ENCODE data around the gene GALNT13.

GALNT13 gene

GRCh38 chr2:154194909-154195643 is 323.4 kb downstream of the GALNT13 start:
- no peak overlapping the region for H2AFZ ChIP-seq (ENCODE audit: low read depth, low read length)
- H3K4me3 ChIP-seq (ENCODE audit: low read length) = no peak overlapping the region
- no peaks in the 10 kb centered on the region for H3K9me3 ChIP-seq (ENCODE audit: insufficient read depth, low read length)
- no peaks in the 10 kb centered on the region for H3K79me2 ChIP-seq (ENCODE audit: low read length)
- no peak overlapping the region for H3K4me2 ChIP-seq (ENCODE audit: low read length)
- H4K20me1 ChIP-seq (ENCODE audit: insufficient read depth, low read length) = no peaks in the 10 kb centered on the region
- no peak overlapping the region for H3K27ac ChIP-seq (ENCODE audit: low read length)
- H3K36me3 ChIP-seq (replicated peaks; ENCODE audit: low read depth, low read length) = no peaks in the 10 kb centered on the region
- H3K9ac ChIP-seq (ENCODE audit: low read length) = no peak overlapping the region
- H3K4me1 ChIP-seq (ENCODE audit: low read length) = no peaks in the 10 kb centered on the region
- no peak for TF ChIP-seq EZH2phosphoT487 (IDR thresholded peaks at IDR 0.05; ENCODE audit: low read depth)
- TF ChIP-seq, protein P1, sequence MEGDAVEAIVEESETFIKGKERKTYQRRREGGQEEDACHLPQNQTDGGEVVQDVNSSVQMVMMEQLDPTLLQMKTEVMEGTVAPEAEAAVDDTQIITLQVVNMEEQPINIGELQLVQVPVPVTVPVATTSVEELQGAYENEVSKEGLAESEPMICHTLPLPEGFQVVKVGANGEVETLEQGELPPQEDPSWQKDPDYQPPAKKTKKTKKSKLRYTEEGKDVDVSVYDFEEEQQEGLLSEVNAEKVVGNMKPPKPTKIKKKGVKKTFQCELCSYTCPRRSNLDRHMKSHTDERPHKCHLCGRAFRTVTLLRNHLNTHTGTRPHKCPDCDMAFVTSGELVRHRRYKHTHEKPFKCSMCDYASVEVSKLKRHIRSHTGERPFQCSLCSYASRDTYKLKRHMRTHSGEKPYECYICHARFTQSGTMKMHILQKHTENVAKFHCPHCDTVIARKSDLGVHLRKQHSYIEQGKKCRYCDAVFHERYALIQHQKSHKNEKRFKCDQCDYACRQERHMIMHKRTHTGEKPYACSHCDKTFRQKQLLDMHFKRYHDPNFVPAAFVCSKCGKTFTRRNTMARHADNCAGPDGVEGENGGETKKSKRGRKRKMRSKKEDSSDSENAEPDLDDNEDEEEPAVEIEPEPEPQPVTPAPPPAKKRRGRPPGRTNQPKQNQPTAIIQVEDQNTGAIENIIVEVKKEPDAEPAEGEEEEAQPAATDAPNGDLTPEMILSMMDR (IDR thresholded peaks at IDR 0.05; ENCODE audit: low read depth, low read length) = no peak
- no peaks in the 10 kb centered on the region for H3K27me3 ChIP-seq (ENCODE audit: low read depth, low read length)

GRCh38 chr2:154195644-154196195 is 324.0 kb downstream of the GALNT13 start:
- no peaks in the 10 kb centered on the region for H4K20me1 ChIP-seq (ENCODE audit: insufficient read depth, low read length)
- H3K27ac ChIP-seq (ENCODE audit: low read length) = no peak overlapping the region
- TF ChIP-seq, protein P1 (IDR thresholded peaks at IDR 0.05; ENCODE audit: low read depth, low read length) = no peak
- no peak for TF ChIP-seq EZH2phosphoT487 (IDR thresholded peaks at IDR 0.05; ENCODE audit: low read depth)

DNA sequence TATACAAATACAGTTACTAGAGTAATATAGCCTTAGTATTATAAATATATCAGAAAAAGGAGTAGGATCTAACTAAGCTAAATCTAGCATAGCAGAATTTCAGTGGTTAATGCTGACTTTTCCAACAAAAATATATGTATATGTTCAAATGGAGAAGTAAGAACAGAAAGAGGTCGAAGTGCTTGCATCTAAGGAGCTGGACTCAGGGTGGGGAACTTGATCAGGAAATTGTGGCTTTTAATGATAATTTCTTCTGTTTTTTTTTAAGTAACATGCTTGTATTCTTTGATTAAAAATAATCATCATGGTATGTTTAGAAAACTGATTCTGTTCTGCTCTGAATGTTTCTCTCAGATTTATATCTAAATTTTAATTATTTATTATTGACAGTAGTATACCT is 327.1 kb downstream of the GALNT13 start:
- no peak overlapping the region for H3K9ac ChIP-seq (ENCODE audit: low read length)
- no peak overlapping the region for H3K27ac ChIP-seq (ENCODE audit: low read length)
- H3K9me3 ChIP-seq (ENCODE audit: insufficient read depth, low read length) = no peaks in the 10 kb centered on the region
- no peak overlapping the region for H2AFZ ChIP-seq (ENCODE audit: low read depth, low read length)
- H3K4me3 ChIP-seq (ENCODE audit: low read length) = no peak overlapping the region
- no peaks in the 10 kb centered on the region for H4K20me1 ChIP-seq (ENCODE audit: insufficient read depth, low read length)
- H3K4me1 ChIP-seq (ENCODE audit: low read length) = no peaks in the 10 kb centered on the region
- H3K79me2 ChIP-seq (ENCODE audit: low read length) = no peaks in the 10 kb centered on the region
- TF ChIP-seq, protein P1 (IDR thresholded peaks at IDR 0.05; ENCODE audit: low read depth, low read length) = no peak
- no peak for TF ChIP-seq EZH2phosphoT487 (IDR thresholded peaks at IDR 0.05; ENCODE audit: low read depth)
- H3K4me2 ChIP-seq (ENCODE audit: low read length) = no peak overlapping the region
- no peaks in the 10 kb centered on the region for H3K27me3 ChIP-seq (ENCODE audit: low read depth, low read length)
- no peaks in the 10 kb centered on the region for H3K36me3 ChIP-seq (replicated peaks; ENCODE audit: low read depth, low read length)

More at GRCh38 chr2:154195644-154196195, 324.0 kb downstream of the GALNT13 start:
- no peak overlapping the region for H3K4me3 ChIP-seq (ENCODE audit: low read length)
- no peak overlapping the region for H3K4me2 ChIP-seq (ENCODE audit: low read length)
- H3K79me2 ChIP-seq (ENCODE audit: low read length) = no peaks in the 10 kb centered on the region
- no peaks in the 10 kb centered on the region for H3K36me3 ChIP-seq (replicated peaks; ENCODE audit: low read depth, low read length)
- no peak overlapping the region for H3K9ac ChIP-seq (ENCODE audit: low read length)
- no peaks in the 10 kb centered on the region for H3K27me3 ChIP-seq (ENCODE audit: low read depth, low read length)
- no peaks in the 10 kb centered on the region for H3K4me1 ChIP-seq (ENCODE audit: low read length)
- no peaks in the 10 kb centered on the region for H3K9me3 ChIP-seq (ENCODE audit: insufficient read depth, low read length)
- H2AFZ ChIP-seq (ENCODE audit: low read depth, low read length) = no peak overlapping the region

- TF ChIP-seq EZH2phosphoT487 (IDR thresholded peaks at IDR 0.05; ENCODE audit: low read depth) = no peak
- TF ChIP-seq, protein P1 (IDR thresholded peaks at IDR 0.05; ENCODE audit: low read depth, low read length) = no peak
- H3K9ac ChIP-seq (ENCODE audit: low read length) = no peak overlapping the region
- no peaks in the 10 kb centered on the region for H4K20me1 ChIP-seq (ENCODE audit: insufficient read depth, low read length)
- H3K4me1 ChIP-seq (ENCODE audit: low read length) = no peaks in the 10 kb centered on the region
- no peak overlapping the region for H2AFZ ChIP-seq (ENCODE audit: low read depth, low read length)
- H3K4me3 ChIP-seq (ENCODE audit: low read length) = no peak overlapping the region
- H3K4me2 ChIP-seq (ENCODE audit: low read length) = no peak overlapping the region
- no peaks in the 10 kb centered on the region for H3K79me2 ChIP-seq (ENCODE audit: low read length)
- no peaks in the 10 kb centered on the region for H3K27me3 ChIP-seq (ENCODE audit: low read depth, low read length)
- no peaks in the 10 kb centered on the region for H3K9me3 ChIP-seq (ENCODE audit: insufficient read depth, low read length)
- no peak overlapping the region for H3K27ac ChIP-seq (ENCODE audit: low read length)
- H3K36me3 ChIP-seq (replicated peaks; ENCODE audit: low read depth, low read length) = no peaks in the 10 kb centered on the region
Observed at GRCh38 chr2:154203206-154203605, 331.5 kb downstream of the GALNT13 start.

Data from OCI-LY3 (cell line).